ENCODE data around the gene RAB3C. TPM values are rescaled to one million over a fixed set of nuclear protein-coding genes. Genes with fewer than 3 reads are reported as not detected.

Gene RAB3C
- total RNA-seq, 1 donor from 2014 or later: 16.1 TPM

- no peaks in the 10 kb centered on the region for H3K36me3 Mint-ChIP-seq (ENCODE audit: low read depth, unreplicated experiment)
- H3K27me3 Mint-ChIP-seq (ENCODE audit: unreplicated experiment): peaks cover 1% of the 10 kb centered on the region
- H3K4me1 Mint-ChIP-seq (ENCODE audit: unreplicated experiment): no peaks in the 10 kb centered on the region
- H3K9me3 Mint-ChIP-seq (ENCODE audit: unreplicated experiment): no peaks in the 10 kb centered on the region
- TF ChIP-seq CTCF (IDR thresholded peaks at IDR 0.05; ENCODE audit: unreplicated experiment): no peak
- H3K27ac Mint-ChIP-seq (ENCODE audit: unreplicated experiment): no peak overlapping the region
- H3K4me3 Mint-ChIP-seq (ENCODE audit: unreplicated experiment): no peak overlapping the region
- no peak for DNase-seq (ENCODE audit: low spot score)
These were observed 167.2 kb downstream of the RAB3C start for GRCh38 chr5:58750036-58750435.

- no peak for TF ChIP-seq CTCF (IDR thresholded peaks at IDR 0.05; ENCODE audit: unreplicated experiment)
- no peaks in the 10 kb centered on the region for H3K36me3 Mint-ChIP-seq (ENCODE audit: low read depth, unreplicated experiment)
- peaks cover 1% of the 10 kb centered on the region for H3K27me3 Mint-ChIP-seq (ENCODE audit: unreplicated experiment)
- no peak for DNase-seq (ENCODE audit: low spot score)
- H3K27ac Mint-ChIP-seq (ENCODE audit: unreplicated experiment): no peak overlapping the region
- H3K4me3 Mint-ChIP-seq (ENCODE audit: unreplicated experiment): no peak overlapping the region
- H3K4me1 Mint-ChIP-seq (ENCODE audit: unreplicated experiment): no peaks in the 10 kb centered on the region
- no peaks in the 10 kb centered on the region for H3K9me3 Mint-ChIP-seq (ENCODE audit: unreplicated experiment)
These were observed 168.5 kb downstream of the RAB3C start for GRCh38 chr5:58751222-58751837.

GRCh38 chr5:58752104-58752503, 169.2 kb downstream of the RAB3C start:
- peaks cover 1% of the 10 kb centered on the region for H3K27me3 Mint-ChIP-seq (ENCODE audit: unreplicated experiment)
- H3K27ac Mint-ChIP-seq (ENCODE audit: unreplicated experiment): no peak overlapping the region
- H3K9me3 Mint-ChIP-seq (ENCODE audit: unreplicated experiment): no peaks in the 10 kb centered on the region
- no peaks in the 10 kb centered on the region for H3K36me3 Mint-ChIP-seq (ENCODE audit: low read depth, unreplicated experiment)
- H3K4me1 Mint-ChIP-seq (ENCODE audit: unreplicated experiment): no peaks in the 10 kb centered on the region
- no peak overlapping the region for H3K4me3 Mint-ChIP-seq (ENCODE audit: unreplicated experiment)
- no peak for DNase-seq (ENCODE audit: low spot score)
- TF ChIP-seq CTCF (IDR thresholded peaks at IDR 0.05; ENCODE audit: unreplicated experiment): no peak

GRCh38 chr5:58753446-58753845, 170.6 kb downstream of the RAB3C start:
- H3K4me1 Mint-ChIP-seq (ENCODE audit: unreplicated experiment): no peaks in the 10 kb centered on the region
- H3K9me3 Mint-ChIP-seq (ENCODE audit: unreplicated experiment): no peaks in the 10 kb centered on the region
- H3K27me3 Mint-ChIP-seq (ENCODE audit: unreplicated experiment): peaks cover 1% of the 10 kb centered on the region
- H3K36me3 Mint-ChIP-seq (ENCODE audit: low read depth, unreplicated experiment): no peaks in the 10 kb centered on the region
- no peak for TF ChIP-seq CTCF (IDR thresholded peaks at IDR 0.05; ENCODE audit: unreplicated experiment)
- H3K27ac Mint-ChIP-seq (ENCODE audit: unreplicated experiment): no peak overlapping the region
- H3K4me3 Mint-ChIP-seq (ENCODE audit: unreplicated experiment): no peak overlapping the region
- DNase-seq (ENCODE audit: low spot score): no peak

- Mint-ChIP-seq H3K27ac (ENCODE audit: unreplicated experiment) (no peak overlapping the region), H3K27me3 (ENCODE audit: unreplicated experiment) (no peaks in the 10 kb centered on the region), H3K4me3 (ENCODE audit: unreplicated experiment) (no peak overlapping the region), H3K4me1 (ENCODE audit: unreplicated experiment) (no peaks in the 10 kb centered on the region), H3K36me3 (ENCODE audit: low read depth, unreplicated experiment) (no peaks in the 10 kb centered on the region), H3K9me3 (ENCODE audit: unreplicated experiment) (no peaks in the 10 kb centered on the region)
- DNase-seq (ENCODE audit: low spot score): no peak
- TF ChIP-seq CTCF (IDR thresholded peaks at IDR 0.05; ENCODE audit: unreplicated experiment): no peak
These were observed 171.4 kb downstream of the RAB3C start for GRCh38 chr5:58754250-58754649.
